Gastroesophageal sphincter (tissue), 3 donors: Measurements from ENCODE around the gene PABPN1L.

Source experiments
- POLR2A ChIP-seq, 2 donors: fragments of 450-650 bp; IDR thresholded peaks; one replicate each; pipeline ENCODE4 v1.6.1; 2017; ENCODE audit warnings: antibody characterized with exemption in 2 of 2, mild to moderate bottlenecking in 2 of 2, moderate library complexity in 1 of 2
- POLR2AphosphoS5 ChIP-seq: sonication (generic); formaldehyde crosslinking; IDR thresholded peaks from one replicate; pipeline ENCODE4 v1.6.1; 2017; ENCODE audit warnings: antibody characterized with exemption
- TF ChIP-seq, protein P1 (sequence below), 4 experiments: fragments of 200-600 bp in 2 of 4; fragments of 450-650 bp in 2 of 4; sonication (generic) in 1 of 4; IDR thresholded peaks; one replicate each; pipeline ENCODE4 v1.5.1; 2017 to 2019; ENCODE audit warnings: antibody characterized with exemption in 4 of 4, mild to moderate bottlenecking in 2 of 4, moderate library complexity in 2 of 4

- TF ChIP-seq POLR2AphosphoS5 (no peak), POLR2A (IDR thresholded peaks at IDR 0.05) (no peak)
- TF ChIP-seq, protein P1, sequence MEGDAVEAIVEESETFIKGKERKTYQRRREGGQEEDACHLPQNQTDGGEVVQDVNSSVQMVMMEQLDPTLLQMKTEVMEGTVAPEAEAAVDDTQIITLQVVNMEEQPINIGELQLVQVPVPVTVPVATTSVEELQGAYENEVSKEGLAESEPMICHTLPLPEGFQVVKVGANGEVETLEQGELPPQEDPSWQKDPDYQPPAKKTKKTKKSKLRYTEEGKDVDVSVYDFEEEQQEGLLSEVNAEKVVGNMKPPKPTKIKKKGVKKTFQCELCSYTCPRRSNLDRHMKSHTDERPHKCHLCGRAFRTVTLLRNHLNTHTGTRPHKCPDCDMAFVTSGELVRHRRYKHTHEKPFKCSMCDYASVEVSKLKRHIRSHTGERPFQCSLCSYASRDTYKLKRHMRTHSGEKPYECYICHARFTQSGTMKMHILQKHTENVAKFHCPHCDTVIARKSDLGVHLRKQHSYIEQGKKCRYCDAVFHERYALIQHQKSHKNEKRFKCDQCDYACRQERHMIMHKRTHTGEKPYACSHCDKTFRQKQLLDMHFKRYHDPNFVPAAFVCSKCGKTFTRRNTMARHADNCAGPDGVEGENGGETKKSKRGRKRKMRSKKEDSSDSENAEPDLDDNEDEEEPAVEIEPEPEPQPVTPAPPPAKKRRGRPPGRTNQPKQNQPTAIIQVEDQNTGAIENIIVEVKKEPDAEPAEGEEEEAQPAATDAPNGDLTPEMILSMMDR (IDR thresholded peaks at IDR 0.05): no peak
Observed at GRCh38 chr16:88841521-88842307, 24.7 kb downstream of the PABPN1L start.
